ENCODE results near the gene RAB6B. TPM values are rescaled to one million over a fixed set of nuclear protein-coding genes. Genes with fewer than 3 reads are reported as not detected.

RAB6B gene
- total and polyA plus RNA-seq, 2 of the 8 experiments (the other 6 are each of a cell fraction or from before 2014, with no cell fraction given): 7.9 to 15.6 TPM

DNA sequence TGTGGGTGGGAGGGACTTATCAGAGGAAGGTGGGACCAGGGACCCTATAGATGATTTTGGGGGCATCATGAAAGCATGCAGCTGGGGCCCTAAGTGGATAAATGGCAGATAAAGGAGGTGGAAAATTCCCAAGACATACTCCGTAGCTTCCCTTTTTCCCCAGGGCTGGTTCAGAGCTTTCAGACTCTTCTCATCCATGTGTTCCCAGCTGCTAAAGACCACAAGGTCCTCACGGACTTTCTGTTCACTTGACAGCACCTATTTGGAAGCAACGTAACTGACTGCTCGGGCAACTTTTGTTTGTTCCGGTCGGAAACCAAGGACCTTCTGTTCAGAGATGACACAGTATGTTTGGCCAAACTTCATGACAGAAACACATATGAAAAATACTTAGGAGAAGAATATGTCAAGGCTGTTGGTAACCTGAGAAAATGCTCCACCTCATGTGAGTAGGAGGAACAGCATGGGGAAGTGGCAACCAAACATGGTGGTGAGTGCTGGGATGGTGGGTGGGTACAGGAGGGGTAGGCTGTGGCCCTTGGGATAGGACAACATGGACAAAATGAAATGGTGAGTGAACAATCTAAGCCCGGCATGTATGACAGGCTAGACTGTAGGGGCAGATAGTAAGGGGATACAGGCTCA lies 118.8 kb downstream of the RAB6B start:
- H3K23me2 ChIP-seq (ENCODE audit: low read depth, low read length): no peaks in the 10 kb centered on the region
- no peak overlapping the region for H3K23ac ChIP-seq (ENCODE audit: insufficient read length)
- no peak overlapping the region for H3K4me2 ChIP-seq (ENCODE audit: insufficient read depth in 1 of 2, low read depth in 2 of 2, low read length in 2 of 2)
- no peak overlapping the region for H4K5ac ChIP-seq (ENCODE audit: insufficient read length, low read depth, low read length)
- no peak overlapping the region for H2BK5ac ChIP-seq (ENCODE audit: low read depth, low read length)
- H4K91ac ChIP-seq (replicated peaks; ENCODE audit: insufficient read length, low read length): no peak overlapping the region
- no peak overlapping the region for H4K8ac ChIP-seq (ENCODE audit: extremely low read depth, insufficient read depth, low read length)
- FAIRE-seq (no peak), DNase-seq (ENCODE audit: low read depth in 1 of 2, low spot score in 2 of 2) (no peak)
- CTCF ChIA-PET (ENCODE audit: partially characterized antibody): interaction anchor here (1.1 kb wide), 1 partner anchor 16 kb away, joined by 3 read pairs; no protein-coding TSS in a partner anchor
- no peak overlapping the region for H3K9ac ChIP-seq (replicated peaks in 1 of 4; ENCODE audit: extremely low read depth in 1 of 4, low read depth in 3 of 4, low read length in 3 of 4)
- H3K27me3 ChIP-seq (replicated peaks in 1 of 4; ENCODE audit: control insufficient read depth in 3 of 4, extremely low read depth in 1 of 4, insufficient read depth in 3 of 4, low read length in 3 of 4): no peaks in the 10 kb centered on the region
- H2BK15ac ChIP-seq (ENCODE audit: low read length): no peak overlapping the region
- H3K36me3 ChIP-seq (ENCODE audit: control insufficient read depth in 2 of 4, insufficient read depth in 4 of 4, low read length in 3 of 4): no peaks in the 10 kb centered on the region
- H3K9me3 ChIP-seq (ENCODE audit: insufficient read depth in 2 of 2, low read depth in 1 of 2, low read length in 1 of 2): no peaks in the 10 kb centered on the region
- H3K4ac ChIP-seq (replicated peaks; ENCODE audit: insufficient read length, low read depth, low read length): no peak overlapping the region
- no peak overlapping the region for H3K4me3 ChIP-seq (ENCODE audit: extremely low read depth in 1 of 4, insufficient read depth in 2 of 4, low read depth in 3 of 4, low read length in 4 of 4)
- 95% methylated on average over 7 of the region's 7 CpGs; no CpG with 5 or more reads in 1 of the 2 experiments for WGBS, 2 experiments (ENCODE audit: extremely low coverage in 1 of 2, insufficient coverage in 1 of 2, insufficient read length in 1 of 2, insufficient replicate concordance in 2 of 2, low coverage in 1 of 2, low lambda C conversion rate in 2 of 2, missing lambda C conversion rate in 1 of 2)
- H3K14ac ChIP-seq (ENCODE audit: insufficient read length): no peak overlapping the region
- no peak overlapping the region for H2BK20ac ChIP-seq (ENCODE audit: low read length)
- H3K79me2 ChIP-seq (ENCODE audit: control insufficient read depth in 1 of 2, insufficient read depth in 2 of 2, low read length in 2 of 2): 0 out of 4 replicates have a peak, but pooled peaks cover 0 to 3% of the 10 kb centered on the region in 2 experiments
- H3K27ac ChIP-seq (ENCODE audit: low read depth, low read length): no peak overlapping the region
- POLR2A ChIA-PET (ENCODE audit: partially characterized antibody): no interaction called here
- H3K79me1 ChIP-seq (ENCODE audit: low read depth, low read length): no peaks in the 10 kb centered on the region
- H3K56ac ChIP-seq (replicated peaks; ENCODE audit: insufficient read length, low read depth, low read length): no peak overlapping the region
- no peak overlapping the region for H3K18ac ChIP-seq (ENCODE audit: extremely low read depth, low read length)
- no peak overlapping the region for H2BK120ac ChIP-seq (replicated peaks; ENCODE audit: low read depth, low read length)
- H2BK12ac ChIP-seq (ENCODE audit: low read depth, low read length): no peak overlapping the region
- H2AFZ ChIP-seq (ENCODE audit: low read length): no peak overlapping the region
- TF ChIP-seq, protein P1, sequence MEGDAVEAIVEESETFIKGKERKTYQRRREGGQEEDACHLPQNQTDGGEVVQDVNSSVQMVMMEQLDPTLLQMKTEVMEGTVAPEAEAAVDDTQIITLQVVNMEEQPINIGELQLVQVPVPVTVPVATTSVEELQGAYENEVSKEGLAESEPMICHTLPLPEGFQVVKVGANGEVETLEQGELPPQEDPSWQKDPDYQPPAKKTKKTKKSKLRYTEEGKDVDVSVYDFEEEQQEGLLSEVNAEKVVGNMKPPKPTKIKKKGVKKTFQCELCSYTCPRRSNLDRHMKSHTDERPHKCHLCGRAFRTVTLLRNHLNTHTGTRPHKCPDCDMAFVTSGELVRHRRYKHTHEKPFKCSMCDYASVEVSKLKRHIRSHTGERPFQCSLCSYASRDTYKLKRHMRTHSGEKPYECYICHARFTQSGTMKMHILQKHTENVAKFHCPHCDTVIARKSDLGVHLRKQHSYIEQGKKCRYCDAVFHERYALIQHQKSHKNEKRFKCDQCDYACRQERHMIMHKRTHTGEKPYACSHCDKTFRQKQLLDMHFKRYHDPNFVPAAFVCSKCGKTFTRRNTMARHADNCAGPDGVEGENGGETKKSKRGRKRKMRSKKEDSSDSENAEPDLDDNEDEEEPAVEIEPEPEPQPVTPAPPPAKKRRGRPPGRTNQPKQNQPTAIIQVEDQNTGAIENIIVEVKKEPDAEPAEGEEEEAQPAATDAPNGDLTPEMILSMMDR (IDR thresholded peaks at IDR 0.05; ENCODE audit: control extremely low read depth in 1 of 3, insufficient read depth in 1 of 3, low read depth in 1 of 3, low read length in 3 of 3): peak in 1 of 3 experiments; percentile 14; a peak in 1 of 4 replicates
- no peak for TF ChIP-seq EZH2 (IDR thresholded peaks at IDR 0.05; ENCODE audit: low read depth, low read length, severe bottlenecking)
- peaks cover 0 to 6% (median 0%) of the 10 kb centered on the region in 4 experiments; a peak in 1 of 7 replicates for H3K4me1 ChIP-seq (replicated peaks in 1 of 4; ENCODE audit: control insufficient read depth in 3 of 4, insufficient read depth in 4 of 4, low read length in 3 of 4)
- H4K20me1 ChIP-seq (replicated peaks in 1 of 2; ENCODE audit: control insufficient read depth in 1 of 2, insufficient read depth in 2 of 2, low read length in 2 of 2): no peaks in the 10 kb centered on the region
- no peak overlapping the region for H2AK5ac ChIP-seq (ENCODE audit: low read depth, low read length)

Measured in H1 (cell line).